RWPE1 (cell line): ENCODE measurements around the gene TSC22D2.

ENCODE experiments used
- CTCF ChIA-PET: fragments of 350-600 bp; sonication (Branson Sonifier 250); formaldehyde crosslinking; extraction: SDS; loops from one replicate; lab custom pipeline; 2021; lab: Yijun Ruan, JAX
- POLR2A ChIA-PET: fragments of 400-600 bp; formaldehyde crosslinking; extraction: SDS; loops from one replicate; lab custom pipeline; 2020; ENCODE audit warnings: antibody characterized with exemption; ENCODE audit not compliant: low non-redundant PET; lab: Yijun Ruan, JAX
- DNase-seq: peaks from one replicate; pipeline ENCODE4 v3.0.0; 2012; ENCODE audit warnings: low spot score
- H3K27ac ChIP-seq: fragments of 450-650 bp; 2 replicates; pipeline ENCODE4 v1.5.1; 2017
- CTCF ChIP-seq: fragments of 450-650 bp; conservative IDR thresholded peaks from 2 replicates; pipeline ENCODE4 v1.5.1; 2017; ENCODE audit warnings: low read depth, mild to moderate bottlenecking

TSC22D2 gene

DNA sequence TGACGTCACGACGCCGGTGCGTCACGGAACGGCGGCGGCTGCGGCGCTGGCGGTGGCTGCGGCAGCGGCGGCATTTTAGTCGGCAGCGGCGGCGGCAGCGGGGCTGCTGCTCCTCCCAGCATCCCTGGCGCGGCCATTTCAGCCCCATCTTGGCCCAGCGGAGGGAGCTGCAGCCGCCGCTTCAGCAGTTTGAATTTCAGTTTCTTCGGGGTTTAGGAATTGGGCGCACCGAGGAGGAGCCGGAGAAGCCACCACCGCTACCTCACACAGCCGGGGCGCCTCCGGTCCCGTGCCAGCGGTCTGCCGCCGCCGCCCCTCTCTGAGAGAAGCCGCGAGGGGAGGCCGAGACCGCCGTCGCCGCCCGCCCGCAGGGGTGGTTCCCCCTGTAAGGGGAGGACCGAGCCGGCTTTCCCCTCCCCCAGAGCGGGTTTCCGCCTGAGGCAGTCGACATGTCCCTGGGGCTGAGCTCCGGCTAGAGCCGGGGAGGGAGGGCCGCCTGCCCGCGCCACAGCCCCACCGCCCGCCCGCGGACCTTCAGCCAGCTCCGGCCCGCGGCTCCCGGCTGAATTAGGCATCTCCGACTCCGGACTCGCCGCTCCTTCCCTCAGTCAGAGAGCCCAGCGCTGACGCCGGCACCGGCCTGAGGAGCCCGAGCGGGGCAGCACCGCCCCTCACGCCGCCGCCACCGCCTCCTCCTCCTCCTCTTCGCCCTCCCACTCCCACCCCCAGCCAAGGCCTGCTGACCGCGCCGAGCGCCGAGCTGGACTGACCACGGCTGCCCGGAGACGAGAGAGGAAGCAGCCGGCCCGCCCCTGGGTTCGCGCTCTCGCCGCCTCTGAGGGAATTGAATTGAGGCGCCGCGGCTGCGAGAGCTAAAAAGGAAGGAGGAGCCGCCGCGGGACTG is at the start of gene TSC22D2:
Gene TSC22D2, plus strand, starts transcription at position 78 of the 904 bp plus-strand sequence. CDS start 1,053 bp downstream, outside the sequence.
- peak within 1 kb of the TSS; percentile 100 for H3K27ac ChIP-seq
- POLR2A ChIA-PET = interaction anchor here (0.5 to 1.5 kb wide), 4 partner anchors 31 to 992 kb away, joined by 5 to 7 read pairs (median 6); no protein-coding TSS in a partner anchor
- DNase-seq = peak; percentile 91
- CTCF ChIA-PET = interaction anchor here (0.6 to 2.9 kb wide), 9 partner anchors 12 to 176 kb away, joined by 3 to 22 read pairs (median 4); no protein-coding TSS in a partner anchor
- TF ChIP-seq CTCF = peak; percentile 20; the same call in 1 of the 2 replicates

GRCh38 chr3:150359381-150359780 is 48.7 kb upstream of the TSC22D2 start:
- CTCF ChIA-PET = interaction anchor here (0.6 to 0.9 kb wide), 2 partner anchors 10 to 48 kb away, joined by 3 to 4 read pairs; no protein-coding TSS in a partner anchor
- DNase-seq = no peak
- no peak for TF ChIP-seq CTCF
- H3K27ac ChIP-seq = no peak overlapping the region
- POLR2A ChIA-PET = no interaction called here

DNA sequence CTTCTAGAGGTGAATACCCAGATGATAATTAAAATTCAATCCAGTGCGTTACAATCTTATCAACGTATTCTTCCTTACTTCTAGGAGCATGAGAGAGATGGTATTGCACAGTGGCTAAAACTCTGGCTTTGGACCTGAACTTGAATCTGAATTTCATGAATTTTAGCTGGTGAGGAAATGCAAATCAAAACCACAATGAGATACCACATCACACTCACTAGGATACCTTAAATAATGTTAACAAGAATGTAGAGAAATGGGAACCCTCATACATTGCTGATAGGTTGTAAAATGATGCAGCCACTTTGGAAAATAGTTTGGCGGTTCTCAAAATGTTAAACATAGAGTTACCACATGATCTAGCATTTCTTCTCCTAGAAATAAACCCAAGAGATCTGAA is 47.1 kb upstream of the TSC22D2 start:
- POLR2A ChIA-PET = interaction anchor here (0.6 kb wide), 1 partner anchor 113 kb away, joined by 3 read pairs; no protein-coding TSS in a partner anchor
- CTCF ChIA-PET = interaction anchor here (0.5 to 0.6 kb wide), 2 partner anchors 74 to 342 kb away, joined by 3 read pairs; no protein-coding TSS in a partner anchor
- DNase-seq = no peak
- H3K27ac ChIP-seq = no peak overlapping the region
- no peak for TF ChIP-seq CTCF

DNA sequence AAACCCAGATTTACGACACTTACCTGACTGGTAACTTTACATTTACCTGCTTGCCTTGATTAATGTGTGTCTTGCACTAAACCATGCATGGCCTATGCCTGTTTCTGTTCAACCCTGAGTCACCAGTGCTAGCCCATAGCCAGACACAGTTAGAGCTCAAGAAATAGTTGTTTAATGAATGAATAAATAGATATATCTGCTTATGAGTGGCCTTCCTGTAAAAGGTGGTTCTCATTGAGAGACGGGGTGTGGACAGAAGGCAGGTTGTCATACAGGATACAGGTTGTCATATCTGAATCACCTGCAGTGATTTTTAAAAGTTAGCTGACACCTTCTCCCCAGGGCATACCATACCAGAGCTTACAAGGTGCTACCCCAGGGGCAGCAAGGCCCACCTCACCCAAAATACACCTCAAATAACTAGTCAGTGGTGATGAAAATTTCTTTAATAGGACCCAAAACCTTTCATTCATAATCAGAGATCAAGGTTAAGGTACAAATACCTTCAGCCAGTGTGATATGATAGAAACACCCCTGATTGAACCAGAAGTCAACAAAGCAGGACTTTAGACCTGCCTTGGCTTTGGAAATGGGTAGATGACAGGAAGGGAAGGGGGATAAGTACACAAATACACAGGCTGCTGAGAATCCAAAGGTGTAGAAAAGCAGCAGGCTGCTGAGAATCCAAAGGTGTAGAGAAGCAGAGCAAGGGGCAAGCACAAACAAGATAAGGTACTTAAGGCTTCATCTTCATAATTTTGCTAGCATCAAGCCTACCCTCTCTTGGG is 45.4 kb upstream of the TSC22D2 start:
- H3K27ac ChIP-seq = no peak overlapping the region
- POLR2A ChIA-PET = no interaction called here
- peak; percentile 15 for DNase-seq
- CTCF ChIA-PET = interaction anchor here (0.7 to 1.0 kb wide), 2 partner anchors 46 to 555 kb away, joined by 3 to 4 read pairs; no protein-coding TSS in a partner anchor
- no peak for TF ChIP-seq CTCF

DNA sequence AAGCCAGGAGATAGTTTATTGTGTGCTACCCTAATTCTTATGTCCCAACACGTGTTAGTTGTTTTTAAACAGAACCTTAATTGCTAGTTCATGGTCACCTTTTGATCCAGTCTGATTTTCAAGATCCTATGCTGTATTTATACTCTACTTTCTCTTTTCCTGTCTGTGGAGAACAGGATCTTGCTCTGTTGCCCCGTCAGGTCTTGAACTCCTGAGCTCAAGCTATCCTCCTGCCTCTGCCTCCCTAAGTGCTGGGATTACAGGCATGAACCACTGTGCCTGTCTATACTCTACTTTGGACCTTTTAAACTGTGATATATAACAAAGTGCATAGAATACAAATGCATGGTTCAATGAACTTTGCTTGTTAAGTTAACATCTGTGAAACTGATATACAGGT is 44.7 kb upstream of the TSC22D2 start:
- CTCF ChIA-PET = no interaction called here

More for the DNA sequence above, 44.7 kb upstream of the TSC22D2 start:
- no peak for DNase-seq
- POLR2A ChIA-PET = no interaction called here
- no peak for TF ChIP-seq CTCF
- H3K27ac ChIP-seq = no peak overlapping the region
